Endothelial cell of umbilical vein (primary cell): Measurements from ENCODE around the gene SNX18.

Experiments
- EZH2 ChIP-seq: IDR thresholded peaks from 2 replicates; pipeline ENCODE4 v1.6.1; 2012; ENCODE audit warnings: borderline replicate concordance, low read depth, mild to moderate bottlenecking, moderate library complexity, low read length, inconsistent platforms; ENCODE audit not compliant: severe bottlenecking
- MYC ChIP-seq: IDR thresholded peaks from one replicate; pipeline ENCODE4 v1.6.1; 2011; ENCODE audit warnings: mild to moderate bottlenecking, low read depth, low read length
- POLR2A ChIP-seq: IDR thresholded peaks from 2 replicates; pipeline ENCODE4 v1.6.1; 2012; ENCODE audit warnings: low read depth, mild to moderate bottlenecking, control low read depth, low read length
- POLR2AphosphoS5 ChIP-seq: IDR thresholded peaks from 2 replicates; pipeline ENCODE4 v1.6.1; 2012; ENCODE audit warnings: low read depth, mild to moderate bottlenecking, control low read depth, low read length, moderate library complexity; ENCODE audit not compliant: insufficient read depth

GRCh38 chr5:54484219-54484894, 33.2 kb upstream of the SNX18 start:
- TF ChIP-seq POLR2AphosphoS5 = no peak
- no peak for TF ChIP-seq POLR2A
- no peak for TF ChIP-seq MYC
- no peak for TF ChIP-seq EZH2
